ENCODE results near the gene ZNF174. TPM values are rescaled to one million over a fixed set of nuclear protein-coding genes. Genes with fewer than 3 reads are reported as not detected.

ZNF174 gene
- total RNA-seq, 1 experiment from 2014 or later: 10.8 TPM

GRCh38 chr16:3457434-3458252, 56.6 kb downstream of the ZNF174 start:
- H3K4me3 Mint-ChIP-seq: peak overlapping the region; percentile 84 to 92
- H2AFZ ChIP-seq (ENCODE audit: low read length): no peak overlapping the region
- H3K4me1 Mint-ChIP-seq: peaks cover 35 to 38% of the 10 kb centered on the region in 2 experiments

More at GRCh38 chr16:3457434-3458252, 56.6 kb downstream of the ZNF174 start:
- Histone ChIP-seq H3K27me3 (ENCODE audit: insufficient read depth, low read length) (no peaks in the 10 kb centered on the region), H3T11ph (ENCODE audit: low read length) (no peak overlapping the region), H4K8ac (replicated peaks; ENCODE audit: insufficient read length, low read depth, low read length) (no peak overlapping the region), H2BK5ac (ENCODE audit: insufficient read length, low read length) (no peak overlapping the region), H2BK15ac (ENCODE audit: low read depth, low read length) (no peak overlapping the region), H3K4me2 (ENCODE audit: insufficient read depth, insufficient read length, low read length) (peak overlapping the region; percentile 90), H2BK12ac (ENCODE audit: insufficient read length, low read depth, low read length) (no peak overlapping the region), H3K56ac (ENCODE audit: insufficient read length, low read depth, low read length) (no peak overlapping the region), H2BK120ac (ENCODE audit: low read depth, low read length, poor library complexity, severe bottlenecking) (no peak overlapping the region), H3K4ac (ENCODE audit: low read depth, low read length) (no peak overlapping the region), H3K4me1 (ENCODE audit: insufficient read depth, low read length) (peaks cover 8% of the 10 kb centered on the region; the same call in 1 of the 2 replicates), H4K91ac (ENCODE audit: insufficient read length, low read depth, low read length) (no peak overlapping the region), H4K20me1 (ENCODE audit: control insufficient read depth, insufficient read depth, insufficient read length) (no peaks in the 10 kb centered on the region), H4K5ac (ENCODE audit: insufficient read length, low read depth, low read length) (no peak overlapping the region), H3K27ac (ENCODE audit: insufficient read length, low read depth, low read length) (no peak overlapping the region), H3K14ac (ENCODE audit: insufficient read depth, low read length) (peak overlapping the region; percentile 94), H2BK20ac (ENCODE audit: low read depth, low read length, poor library complexity, severe bottlenecking) (no peak overlapping the region), H3K9ac (ENCODE audit: extremely low read depth, insufficient read length, low read length) (peak overlapping the region; percentile 58), H2AK5ac (ENCODE audit: insufficient read length, low read length) (no peak overlapping the region), H3K79me1 (ENCODE audit: insufficient read depth, low read depth, low read length, poor library complexity, severe bottlenecking) (peaks cover 7% of the 10 kb centered on the region), H3K18ac (ENCODE audit: insufficient read length, low read depth, low read length) (peak overlapping the region; percentile 96), H3K23me2 (ENCODE audit: insufficient read length, low read depth, low read length, poor library complexity, severe bottlenecking) (peaks cover 8% of the 10 kb centered on the region), H3K79me2 (ENCODE audit: insufficient read depth, low read length) (peaks cover 18% of the 10 kb centered on the region; the same call in 1 of the 2 replicates), H3K9me3 (ENCODE audit: control insufficient read depth, low read depth, low read length) (no peaks in the 10 kb centered on the region), H3K23ac (ENCODE audit: insufficient read length, low read depth, low read length) (no peak overlapping the region)
- H3K9me3 Mint-ChIP-seq: no peaks in the 10 kb centered on the region
- DNase-seq: peak; percentile 93
- H3K36me3 Mint-ChIP-seq (ENCODE audit: insufficient read depth in 1 of 3, low read depth in 3 of 3): no peaks in the 10 kb centered on the region
- H3K27me3 Mint-ChIP-seq (ENCODE audit: low read depth): no peaks in the 10 kb centered on the region
- H3K27ac Mint-ChIP-seq: peak overlapping the region; percentile 83 to 97 (median 93); a peak in 6 of 7 replicates
- peak; percentile 61; the same call in 2 of the 3 replicates for TF ChIP-seq CTCF (conservative IDR thresholded peaks at IDR 0.05)
- no CpG with 5 or more reads among the region's 83 CpGs for WGBS (ENCODE audit: extremely low coverage, insufficient read length, low lambda C conversion rate)
